ENCODE results near the gene GPATCH8. TPM values are rescaled to one million over a fixed set of nuclear protein-coding genes. Genes with fewer than 3 reads are reported as not detected.

GPATCH8 gene
- total RNA-seq, 1 experiment from 2014 or later = 51.5 TPM

DNA sequence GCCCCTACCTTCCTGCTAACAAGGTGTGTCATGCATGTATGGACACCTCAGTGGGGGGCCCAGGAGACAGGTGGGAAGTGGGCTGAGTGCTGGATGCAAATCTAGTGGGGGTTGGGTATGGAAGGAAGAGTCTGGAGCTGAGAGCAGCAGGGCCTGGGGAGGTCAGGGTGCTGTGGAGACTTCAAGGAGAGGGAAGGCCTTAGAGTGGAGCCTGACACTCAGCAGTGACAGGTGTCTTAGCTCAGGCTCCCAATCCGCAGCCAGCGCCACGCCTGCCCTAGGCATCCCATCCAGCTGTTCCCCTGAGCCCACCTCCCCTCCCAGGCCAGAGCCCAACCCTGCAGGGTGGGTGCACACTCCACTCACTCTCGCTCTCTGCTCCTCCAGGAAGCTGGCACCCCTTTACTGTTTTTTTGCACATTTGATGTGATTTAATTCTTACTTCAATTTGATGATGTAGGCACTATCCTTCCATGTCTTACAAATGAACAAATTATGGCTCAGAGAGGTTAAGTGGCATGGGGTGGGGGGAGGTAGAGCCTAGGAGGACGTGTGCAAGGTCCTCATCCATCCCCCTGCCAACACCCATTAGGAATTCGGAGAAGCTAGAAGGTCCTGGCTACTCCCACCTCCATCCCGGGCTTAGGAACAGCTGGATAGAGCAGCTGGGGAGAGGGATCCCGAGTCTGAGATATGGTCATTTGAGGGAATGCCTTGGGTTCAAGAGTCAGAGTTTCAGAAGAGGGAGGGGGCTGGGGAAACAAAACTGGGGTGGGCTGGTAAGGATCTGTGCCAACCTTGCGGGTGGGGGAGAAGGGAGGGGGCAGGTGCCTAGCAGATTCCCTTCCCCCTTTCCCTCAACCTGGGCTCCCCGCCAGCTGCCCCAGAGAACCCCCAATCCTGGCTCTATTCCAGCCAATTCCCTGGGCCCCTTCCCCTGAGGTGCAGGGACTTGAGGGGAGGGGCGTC, 141.6 kb downstream of the GPATCH8 start:
- no peaks in the 10 kb centered on the region for H3K9me3 Mint-ChIP-seq

More for the DNA sequence above, 141.6 kb downstream of the GPATCH8 start:
- TF ChIP-seq, protein P1, sequence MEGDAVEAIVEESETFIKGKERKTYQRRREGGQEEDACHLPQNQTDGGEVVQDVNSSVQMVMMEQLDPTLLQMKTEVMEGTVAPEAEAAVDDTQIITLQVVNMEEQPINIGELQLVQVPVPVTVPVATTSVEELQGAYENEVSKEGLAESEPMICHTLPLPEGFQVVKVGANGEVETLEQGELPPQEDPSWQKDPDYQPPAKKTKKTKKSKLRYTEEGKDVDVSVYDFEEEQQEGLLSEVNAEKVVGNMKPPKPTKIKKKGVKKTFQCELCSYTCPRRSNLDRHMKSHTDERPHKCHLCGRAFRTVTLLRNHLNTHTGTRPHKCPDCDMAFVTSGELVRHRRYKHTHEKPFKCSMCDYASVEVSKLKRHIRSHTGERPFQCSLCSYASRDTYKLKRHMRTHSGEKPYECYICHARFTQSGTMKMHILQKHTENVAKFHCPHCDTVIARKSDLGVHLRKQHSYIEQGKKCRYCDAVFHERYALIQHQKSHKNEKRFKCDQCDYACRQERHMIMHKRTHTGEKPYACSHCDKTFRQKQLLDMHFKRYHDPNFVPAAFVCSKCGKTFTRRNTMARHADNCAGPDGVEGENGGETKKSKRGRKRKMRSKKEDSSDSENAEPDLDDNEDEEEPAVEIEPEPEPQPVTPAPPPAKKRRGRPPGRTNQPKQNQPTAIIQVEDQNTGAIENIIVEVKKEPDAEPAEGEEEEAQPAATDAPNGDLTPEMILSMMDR (conservative IDR thresholded peaks at IDR 0.05) = no peak
- Mint-ChIP-seq H3K27me3 (ENCODE audit: low read depth) (peaks cover 27% of the 10 kb centered on the region), H3K4me1 (peaks cover 22 to 32% of the 10 kb centered on the region in 2 experiments), H3K4me3 (peak overlapping the region; percentile 75 to 90), H3K36me3 (ENCODE audit: insufficient read depth in 1 of 3, low read depth in 3 of 3) (peaks cover 0 to 15% (median 9%) of the 10 kb centered on the region in 3 experiments; a peak in 5 of 7 replicates), H3K27ac (peak overlapping the region in 1 of 3 experiments; percentile 65; a peak in 2 of 7 replicates)
- Histone ChIP-seq H2BK15ac (ENCODE audit: low read depth, low read length) (no peak overlapping the region), H3K9me3 (ENCODE audit: control insufficient read depth, low read depth, low read length) (no peaks in the 10 kb centered on the region), H3K27ac (ENCODE audit: insufficient read length, low read depth, low read length) (no peak overlapping the region), H2BK20ac (ENCODE audit: low read depth, low read length, poor library complexity, severe bottlenecking) (no peak overlapping the region), H2BK5ac (ENCODE audit: insufficient read length, low read length) (no peak overlapping the region), H2BK120ac (ENCODE audit: low read depth, low read length, poor library complexity, severe bottlenecking) (no peak overlapping the region), H3K4ac (ENCODE audit: low read depth, low read length) (no peak overlapping the region), H3K23me2 (ENCODE audit: insufficient read length, low read depth, low read length, poor library complexity, severe bottlenecking) (peaks cover 13% of the 10 kb centered on the region), H4K5ac (ENCODE audit: insufficient read length, low read depth, low read length) (no peak overlapping the region), H3T11ph (ENCODE audit: low read length) (no peak overlapping the region), H3K4me1 (ENCODE audit: insufficient read depth, low read length) (peaks cover 14% of the 10 kb centered on the region), H3K18ac (ENCODE audit: insufficient read length, low read depth, low read length) (peak overlapping the region; percentile 35), H3K56ac (ENCODE audit: insufficient read length, low read depth, low read length) (no peak overlapping the region), H4K8ac (replicated peaks; ENCODE audit: insufficient read length, low read depth, low read length) (no peak overlapping the region), H2AFZ (ENCODE audit: low read length) (no peak overlapping the region), H3K9ac (ENCODE audit: extremely low read depth, insufficient read length, low read length) (no peak overlapping the region), H4K91ac (ENCODE audit: insufficient read length, low read depth, low read length) (no peak overlapping the region), H3K79me2 (ENCODE audit: insufficient read depth, low read length) (no peaks in the 10 kb centered on the region), H3K23ac (ENCODE audit: insufficient read length, low read depth, low read length) (no peak overlapping the region), H3K79me1 (ENCODE audit: insufficient read depth, low read depth, low read length, poor library complexity, severe bottlenecking) (no peaks in the 10 kb centered on the region), H2AK5ac (ENCODE audit: insufficient read length, low read length) (no peak overlapping the region), H3K4me2 (ENCODE audit: insufficient read depth, insufficient read length, low read length) (peak overlapping the region; percentile 9), H3K14ac (ENCODE audit: insufficient read depth, low read length) (no peak overlapping the region), H4K20me1 (ENCODE audit: control insufficient read depth, insufficient read depth, insufficient read length) (no peaks in the 10 kb centered on the region), H2BK12ac (ENCODE audit: insufficient read length, low read depth, low read length) (no peak overlapping the region), H3K27me3 (ENCODE audit: insufficient read depth, low read length) (no peaks in the 10 kb centered on the region)
- no CpG with 5 or more reads among the region's 11 CpGs for WGBS (ENCODE audit: extremely low coverage, insufficient read length, low lambda C conversion rate)
- DNase-seq = no peak
